ENCODE data around the gene CDH4.

GRCh38 chr20:61746781-61747180 is 494.7 kb downstream of the CDH4 start:
- TF ChIP-seq CTCF (tag by site-specific recombination; IDR thresholded peaks at IDR 0.05) = no peak
- no peak for TF ChIP-seq ZNF175 (tag by site-specific recombination; IDR thresholded peaks at IDR 0.05)
- TF ChIP-seq ZBTB21 (tag by site-specific recombination; IDR thresholded peaks at IDR 0.05) = no peak
